ENCODE data around the gene DOK6. TPM values are rescaled to one million over a fixed set of nuclear protein-coding genes. Genes with fewer than 3 reads are reported as not detected.

DOK6 gene
- total and polyA plus RNA-seq, 5 experiments from 2014 or later: 0.02 to 0.12 (median 0.06) TPM; not detected in 2

DNA sequence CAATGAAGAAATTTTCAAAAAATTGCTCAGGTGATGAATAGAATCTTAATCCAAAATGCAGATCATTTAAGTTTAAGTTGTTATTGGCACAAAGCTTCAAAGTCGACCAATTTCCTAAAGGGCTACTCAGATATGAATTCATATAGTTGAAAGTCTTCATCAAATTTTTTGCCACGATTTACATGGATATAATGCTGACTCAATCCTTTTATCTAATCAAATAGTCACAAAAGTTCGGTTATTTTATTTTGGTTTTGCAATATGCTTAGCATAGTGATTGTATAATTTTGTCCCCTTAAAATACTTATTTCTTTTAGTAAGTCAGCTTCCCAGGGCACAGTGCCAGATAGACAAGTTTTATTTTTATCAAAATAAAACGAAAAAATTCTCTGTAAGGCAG, 319.7 kb downstream of the DOK6 start:
- Mint-ChIP-seq H3K9me3 (peaks cover 2 to 43% (median 30%) of the 10 kb centered on the region in 9 donors), H3K27ac (no peak overlapping the region), H3K36me3 (peaks cover 4 to 35% (median 31%) of the 10 kb centered on the region in 3 donors), H3K4me3 (no peak overlapping the region), H3K4me1 (peaks cover 0 to 8% (median 0%) of the 10 kb centered on the region in 4 donors), H3K27me3 (no peaks in the 10 kb centered on the region)
- no peak for DNase-seq
- POLR2A ChIA-PET: no interaction called here
- ATAC-seq: no peak

- ATAC-seq: no peak
- peaks cover 0 to 24% (median 17%) of the 10 kb centered on the region in 9 donors for H3K9me3 Mint-ChIP-seq
- POLR2A ChIA-PET: no interaction called here
- peaks cover 0 to 8% (median 0%) of the 10 kb centered on the region in 4 donors for H3K4me1 Mint-ChIP-seq
- DNase-seq: no peak
- H3K4me3 Mint-ChIP-seq: no peak overlapping the region
- H3K36me3 Mint-ChIP-seq: peaks cover 0 to 24% (median 18%) of the 10 kb centered on the region in 3 donors
- H3K27me3 Mint-ChIP-seq: no peaks in the 10 kb centered on the region
- H3K27ac Mint-ChIP-seq: no peak overlapping the region
Observed at GRCh38 chr18:69723434-69723833, 322.7 kb downstream of the DOK6 start.

GRCh38 chr18:69725009-69725408, 324.3 kb downstream of the DOK6 start:
- Mint-ChIP-seq H3K4me3 (no peak overlapping the region), H3K9me3 (peaks cover 0 to 10% (median 2%) of the 10 kb centered on the region in 9 donors), H3K27me3 (no peaks in the 10 kb centered on the region), H3K27ac (no peak overlapping the region), H3K36me3 (peaks cover 0 to 10% (median 6%) of the 10 kb centered on the region in 3 donors), H3K4me1 (peaks cover 0 to 8% (median under 1%) of the 10 kb centered on the region in 4 donors)
- POLR2A ChIA-PET: no interaction called here
- ATAC-seq (no peak), DNase-seq (no peak)

- POLR2A ChIA-PET: no interaction called here
- peaks cover 0 to 8% (median under 1%) of the 10 kb centered on the region in 4 donors for H3K4me1 Mint-ChIP-seq
- peak overlapping the region in 1 of 10 donors; percentile 52 for H3K27ac Mint-ChIP-seq
- H3K4me3 Mint-ChIP-seq: no peak overlapping the region
- DNase-seq (no peak), ATAC-seq (no peak)
- H3K36me3 Mint-ChIP-seq: peaks cover 0 to 4% (median 0%) of the 10 kb centered on the region in 3 donors
- no peaks in the 10 kb centered on the region for H3K27me3 Mint-ChIP-seq
- H3K9me3 Mint-ChIP-seq: peaks cover 0 to 2% (median 0%) of the 10 kb centered on the region in 9 donors
Observed at GRCh38 chr18:69725855-69726508, 325.3 kb downstream of the DOK6 start.

GRCh38 chr18:69727912-69728572, 327.4 kb downstream of the DOK6 start:
- peaks cover 0 to 7% (median under 1%) of the 10 kb centered on the region in 4 donors for H3K4me1 Mint-ChIP-seq
- POLR2A ChIA-PET: no interaction called here
- no peaks in the 10 kb centered on the region for H3K27me3 Mint-ChIP-seq
- H3K27ac Mint-ChIP-seq: no peak overlapping the region
- H3K9me3 Mint-ChIP-seq: no peaks in the 10 kb centered on the region
- peaks cover 0 to 9% (median 3%) of the 10 kb centered on the region in 3 donors for H3K36me3 Mint-ChIP-seq
- ATAC-seq (no peak), DNase-seq (no peak)
- H3K4me3 Mint-ChIP-seq: no peak overlapping the region

DNA sequence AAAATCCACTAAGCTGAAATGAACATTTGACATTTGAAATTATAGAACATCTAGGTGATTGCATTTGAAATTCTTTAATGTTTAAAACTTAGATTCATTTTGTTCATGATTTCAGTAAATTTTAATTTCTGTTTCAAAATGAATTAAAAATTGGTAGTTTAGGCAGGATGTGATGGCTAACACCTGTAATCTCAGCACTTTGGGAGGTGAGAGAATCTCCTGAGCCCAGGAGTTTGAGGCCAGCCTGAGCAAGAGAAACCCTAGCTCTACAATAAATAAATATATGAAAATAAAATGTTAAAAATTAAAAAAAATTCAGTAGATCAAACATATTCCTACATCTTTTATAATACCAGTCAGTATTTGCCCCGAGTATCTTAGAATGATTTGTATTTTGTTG, 330.0 kb downstream of the DOK6 start:
- H3K27ac Mint-ChIP-seq: no peak overlapping the region
- no peaks in the 10 kb centered on the region for H3K27me3 Mint-ChIP-seq
- H3K9me3 Mint-ChIP-seq: peaks cover 0 to 6% (median 2%) of the 10 kb centered on the region in 9 donors
- H3K4me3 Mint-ChIP-seq: no peak overlapping the region
- H3K4me1 Mint-ChIP-seq: peaks cover 0 to 1% (median 0%) of the 10 kb centered on the region in 4 donors
- H3K36me3 Mint-ChIP-seq: peaks cover 0 to 15% (median 10%) of the 10 kb centered on the region in 3 donors
- DNase-seq (no peak), ATAC-seq (no peak)
- POLR2A ChIA-PET: no interaction called here

DNA sequence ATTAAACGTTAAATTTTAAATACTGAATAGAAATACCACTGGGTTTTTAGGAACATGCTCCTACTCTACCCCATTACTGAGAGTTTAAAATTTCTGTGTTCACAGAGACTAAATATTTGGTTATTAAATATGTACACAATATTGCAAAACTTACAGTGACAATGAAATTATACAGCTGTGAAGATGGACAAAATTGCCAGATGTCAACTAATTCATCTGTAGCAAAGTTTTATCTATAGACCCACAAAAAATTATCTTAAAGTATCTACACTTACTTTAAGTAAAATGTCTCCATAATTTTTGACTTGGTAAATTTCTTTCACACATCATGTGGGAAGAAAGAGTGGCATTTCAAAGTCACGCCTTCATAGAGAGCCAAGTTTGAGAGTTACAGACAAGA, 333.8 kb downstream of the DOK6 start:
- H3K4me1 Mint-ChIP-seq: no peaks in the 10 kb centered on the region
- H3K27ac Mint-ChIP-seq: no peak overlapping the region
- ATAC-seq (no peak), DNase-seq (no peak)
- H3K4me3 Mint-ChIP-seq: no peak overlapping the region
- H3K9me3 Mint-ChIP-seq: peaks cover 0 to 9% (median 5%) of the 10 kb centered on the region in 9 donors
- peaks cover 7 to 18% (median 16%) of the 10 kb centered on the region in 3 donors for H3K36me3 Mint-ChIP-seq
- POLR2A ChIA-PET: no interaction called here
- no peaks in the 10 kb centered on the region for H3K27me3 Mint-ChIP-seq

GRCh38 chr18:69736730-69737129, 336.0 kb downstream of the DOK6 start:
- Mint-ChIP-seq H3K4me1 (no peaks in the 10 kb centered on the region), H3K27me3 (no peaks in the 10 kb centered on the region), H3K9me3 (peaks cover 0 to 9% (median 5%) of the 10 kb centered on the region in 9 donors), H3K27ac (no peak overlapping the region), H3K36me3 (peaks cover 7 to 22% (median 16%) of the 10 kb centered on the region in 3 donors), H3K4me3 (no peak overlapping the region)
- POLR2A ChIA-PET: no interaction called here
- ATAC-seq (no peak), DNase-seq (no peak)

GRCh38 chr18:69737851-69738250, 337.2 kb downstream of the DOK6 start:
- H3K4me3 Mint-ChIP-seq: no peak overlapping the region
- DNase-seq (no peak), ATAC-seq (no peak)
- no peaks in the 10 kb centered on the region for H3K4me1 Mint-ChIP-seq
- peaks cover 0 to 9% (median 5%) of the 10 kb centered on the region in 9 donors for H3K9me3 Mint-ChIP-seq
- H3K36me3 Mint-ChIP-seq: peaks cover 7 to 19% (median 12%) of the 10 kb centered on the region in 3 donors
- no peak overlapping the region for H3K27ac Mint-ChIP-seq
- POLR2A ChIA-PET: no interaction called here
- H3K27me3 Mint-ChIP-seq: no peaks in the 10 kb centered on the region

DNA sequence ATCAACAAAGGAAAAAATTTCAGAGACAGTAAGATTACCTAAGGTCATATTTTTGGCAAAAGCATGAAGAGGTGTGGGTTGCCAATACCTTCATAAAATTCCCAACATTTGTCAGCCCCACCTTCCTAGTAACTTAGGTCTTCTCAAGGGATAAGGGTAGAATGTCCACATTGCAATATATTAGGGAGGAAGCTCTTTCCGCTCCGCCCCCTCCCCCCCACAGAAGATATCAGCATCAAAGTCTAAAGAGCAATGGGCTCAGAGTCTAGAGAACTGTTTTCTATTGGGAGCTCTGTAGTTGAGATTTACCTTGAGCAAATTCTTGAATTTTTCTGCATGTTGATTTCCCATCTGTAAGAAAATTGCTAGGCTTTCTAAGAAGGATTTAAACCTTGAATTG, 346.7 kb downstream of the DOK6 start:
- Mint-ChIP-seq H3K27ac (no peak overlapping the region), H3K9me3 (peaks cover 0 to 9% (median 2%) of the 10 kb centered on the region in 9 donors), H3K27me3 (no peaks in the 10 kb centered on the region), H3K4me1 (peaks cover 0 to 2% (median under 1%) of the 10 kb centered on the region in 4 donors), H3K36me3 (peaks cover 7 to 30% (median 17%) of the 10 kb centered on the region in 3 donors), H3K4me3 (no peak overlapping the region)
- POLR2A ChIA-PET: no interaction called here
- ATAC-seq (no peak), DNase-seq (no peak)

GRCh38 chr18:69752737-69753380, 352.2 kb downstream of the DOK6 start:
- POLR2A ChIA-PET: no interaction called here
- H3K36me3 Mint-ChIP-seq: peaks cover 13 to 51% (median 46%) of the 10 kb centered on the region in 3 donors
- DNase-seq: no peak

GRCh38 chr18:69754108-69754507, 353.4 kb downstream of the DOK6 start:
- no peak overlapping the region for H3K4me3 Mint-ChIP-seq
- POLR2A ChIA-PET: no interaction called here

More at GRCh38 chr18:69752737-69753380, 352.2 kb downstream of the DOK6 start:
- H3K4me1 Mint-ChIP-seq: peaks cover 15 to 39% (median 26%) of the 10 kb centered on the region in 4 donors
- no peak for ATAC-seq
- H3K9me3 Mint-ChIP-seq: peaks cover 11 to 45% (median 14%) of the 10 kb centered on the region in 9 donors
- H3K4me3 Mint-ChIP-seq: no peak overlapping the region
- no peak overlapping the region for H3K27ac Mint-ChIP-seq
- H3K27me3 Mint-ChIP-seq: no peaks in the 10 kb centered on the region

DNA sequence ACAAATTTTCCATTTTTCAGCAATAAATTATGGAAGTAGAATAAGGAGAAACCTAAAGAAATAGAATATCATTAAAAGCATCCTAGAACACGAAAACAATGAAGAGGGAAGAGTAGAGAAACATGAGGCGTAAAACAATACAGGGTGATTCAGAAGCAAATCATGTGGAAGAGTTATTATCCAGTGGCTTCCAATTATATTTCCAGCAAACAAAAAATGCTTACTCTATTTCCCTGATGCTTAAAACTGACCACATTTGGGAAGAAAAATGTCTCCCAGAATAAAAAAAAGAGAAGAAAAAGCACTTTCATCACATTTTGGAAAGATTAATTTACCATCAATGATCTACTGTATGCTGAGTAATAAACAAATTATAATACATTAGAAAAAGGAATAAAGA, 354.4 kb downstream of the DOK6 start:
- H3K27me3 Mint-ChIP-seq: no peaks in the 10 kb centered on the region
- peak overlapping the region in 1 of 10 donors; percentile 63 for H3K4me3 Mint-ChIP-seq
- H3K36me3 Mint-ChIP-seq: peaks cover 10 to 46% (median 43%) of the 10 kb centered on the region in 3 donors
- H3K4me1 Mint-ChIP-seq: peaks cover 15 to 48% (median 34%) of the 10 kb centered on the region in 4 donors
- ATAC-seq (no peak), DNase-seq (no peak)
- POLR2A ChIA-PET: no interaction called here
- peak overlapping the region in 3 of 10 donors; percentile 20 to 77 (median 50) for H3K27ac Mint-ChIP-seq
- H3K9me3 Mint-ChIP-seq: peaks cover 8 to 43% (median 14%) of the 10 kb centered on the region in 9 donors

More at GRCh38 chr18:69754108-69754507, 353.4 kb downstream of the DOK6 start:
- no peaks in the 10 kb centered on the region for H3K27me3 Mint-ChIP-seq
- H3K27ac Mint-ChIP-seq: peak overlapping the region in 2 of 10 donors; percentile 19 to 61
- peaks cover 15 to 48% (median 34%) of the 10 kb centered on the region in 4 donors for H3K4me1 Mint-ChIP-seq
- no peak for ATAC-seq
- H3K9me3 Mint-ChIP-seq: peaks cover 8 to 45% (median 14%) of the 10 kb centered on the region in 9 donors
- DNase-seq: no peak
- H3K36me3 Mint-ChIP-seq: peaks cover 13 to 50% (median 45%) of the 10 kb centered on the region in 3 donors

All from naive thymus-derived CD8-positive, alpha-beta T cell (primary cell).